IPS-18a (cell line): ENCODE measurements around the gene PRKCB.

Experiments
- H3K27ac ChIP-seq: one replicate; pipeline ENCODE4 v1.5.1; 2013; ENCODE audit warnings: low read length
- H3K27me3 ChIP-seq: one replicate; pipeline ENCODE4 v1.6.1; 2013; ENCODE audit warnings: mild to moderate bottlenecking, low read length; ENCODE audit not compliant: control insufficient read depth, insufficient read depth
- H3K36me3 ChIP-seq: one replicate; pipeline ENCODE4 v1.6.1; 2013; ENCODE audit warnings: low read depth, low read length; ENCODE audit not compliant: control insufficient read depth
- H3K4me1 ChIP-seq: one replicate; pipeline ENCODE4 v1.6.1; 2013; ENCODE audit warnings: low read depth, low read length; ENCODE audit not compliant: control insufficient read depth
- H3K4me3 ChIP-seq: one replicate; pipeline ENCODE4 v1.5.1; 2013; ENCODE audit warnings: low read length
- H3K9ac ChIP-seq: one replicate; pipeline ENCODE4 v1.6.1; 2013; ENCODE audit warnings: mild to moderate bottlenecking, low read length, moderate library complexity
- H3K9me3 ChIP-seq: one replicate; pipeline ENCODE4 v1.6.1; 2013; ENCODE audit warnings: low read depth, low read length; ENCODE audit not compliant: control insufficient read depth

The PRKCB gene

GRCh38 chr16:24069036-24069590, 233.3 kb downstream of the PRKCB start:
- Histone ChIP-seq H3K27me3 (no peaks in the 10 kb centered on the region), H3K9me3 (no peaks in the 10 kb centered on the region), H3K27ac (no peak overlapping the region), H3K36me3 (no peaks in the 10 kb centered on the region), H3K4me1 (no peaks in the 10 kb centered on the region), H3K9ac (no peak overlapping the region), H3K4me3 (no peak overlapping the region)

GRCh38 chr16:24070851-24071250, 235.1 kb downstream of the PRKCB start:
- Histone ChIP-seq H3K4me3 (no peak overlapping the region), H3K36me3 (no peaks in the 10 kb centered on the region), H3K27me3 (no peaks in the 10 kb centered on the region), H3K27ac (no peak overlapping the region), H3K4me1 (no peaks in the 10 kb centered on the region), H3K9me3 (no peaks in the 10 kb centered on the region), H3K9ac (no peak overlapping the region)

GRCh38 chr16:24071666-24072360, 236.0 kb downstream of the PRKCB start:
- Histone ChIP-seq H3K9ac (no peak overlapping the region), H3K4me3 (no peak overlapping the region), H3K9me3 (no peaks in the 10 kb centered on the region), H3K36me3 (no peaks in the 10 kb centered on the region), H3K27ac (no peak overlapping the region), H3K4me1 (peaks cover 8% of the 10 kb centered on the region), H3K27me3 (no peaks in the 10 kb centered on the region)

- Histone ChIP-seq H3K36me3 (no peaks in the 10 kb centered on the region), H3K27me3 (no peaks in the 10 kb centered on the region), H3K9ac (no peak overlapping the region), H3K4me3 (no peak overlapping the region), H3K9me3 (no peaks in the 10 kb centered on the region), H3K4me1 (peaks cover 8% of the 10 kb centered on the region), H3K27ac (no peak overlapping the region)
Measured at GRCh38 chr16:24073321-24073720, 237.5 kb downstream of the PRKCB start.

- H3K4me3 ChIP-seq = no peak overlapping the region
- no peak overlapping the region for H3K27ac ChIP-seq
- no peak overlapping the region for H3K9ac ChIP-seq
- no peaks in the 10 kb centered on the region for H3K27me3 ChIP-seq
- no peaks in the 10 kb centered on the region for H3K36me3 ChIP-seq
- H3K9me3 ChIP-seq = no peaks in the 10 kb centered on the region
- H3K4me1 ChIP-seq = peaks cover 8% of the 10 kb centered on the region
Measured at GRCh38 chr16:24074574-24074973, 238.8 kb downstream of the PRKCB start.

- Histone ChIP-seq H3K4me3 (no peak overlapping the region), H3K27me3 (no peaks in the 10 kb centered on the region), H3K4me1 (peaks cover 8% of the 10 kb centered on the region), H3K27ac (no peak overlapping the region), H3K36me3 (no peaks in the 10 kb centered on the region), H3K9me3 (no peaks in the 10 kb centered on the region), H3K9ac (no peak overlapping the region)
Measured at GRCh38 chr16:24075302-24075701, 239.5 kb downstream of the PRKCB start.

GRCh38 chr16:24075931-24076716, 240.3 kb downstream of the PRKCB start:
- no peak overlapping the region for H3K9ac ChIP-seq
- no peaks in the 10 kb centered on the region for H3K9me3 ChIP-seq
- no peak overlapping the region for H3K4me3 ChIP-seq
- H3K4me1 ChIP-seq = peaks cover 8% of the 10 kb centered on the region
- no peaks in the 10 kb centered on the region for H3K36me3 ChIP-seq
- no peak overlapping the region for H3K27ac ChIP-seq
- no peaks in the 10 kb centered on the region for H3K27me3 ChIP-seq

- no peaks in the 10 kb centered on the region for H3K27me3 ChIP-seq
- H3K27ac ChIP-seq = no peak overlapping the region
- no peak overlapping the region for H3K4me3 ChIP-seq
- no peaks in the 10 kb centered on the region for H3K36me3 ChIP-seq
- no peaks in the 10 kb centered on the region for H3K9me3 ChIP-seq
- peaks cover 8% of the 10 kb centered on the region for H3K4me1 ChIP-seq
- H3K9ac ChIP-seq = no peak overlapping the region
Measured at GRCh38 chr16:24077292-24077691, 241.5 kb downstream of the PRKCB start.

GRCh38 chr16:24077966-24078365, 242.2 kb downstream of the PRKCB start:
- Histone ChIP-seq H3K9me3 (no peaks in the 10 kb centered on the region), H3K36me3 (no peaks in the 10 kb centered on the region), H3K4me3 (no peak overlapping the region), H3K27ac (no peak overlapping the region), H3K4me1 (peaks cover 8% of the 10 kb centered on the region), H3K9ac (no peak overlapping the region), H3K27me3 (no peaks in the 10 kb centered on the region)

GRCh38 chr16:24085666-24086065, 249.9 kb downstream of the PRKCB start:
- H3K4me1 ChIP-seq = no peaks in the 10 kb centered on the region
- H3K27ac ChIP-seq = no peak overlapping the region
- no peaks in the 10 kb centered on the region for H3K36me3 ChIP-seq
- no peak overlapping the region for H3K4me3 ChIP-seq
- H3K27me3 ChIP-seq = no peaks in the 10 kb centered on the region
- H3K9ac ChIP-seq = no peak overlapping the region
- no peaks in the 10 kb centered on the region for H3K9me3 ChIP-seq

GRCh38 chr16:24087891-24088410, 252.2 kb downstream of the PRKCB start:
- Histone ChIP-seq H3K27ac (no peak overlapping the region), H3K4me1 (no peaks in the 10 kb centered on the region), H3K9me3 (no peaks in the 10 kb centered on the region), H3K27me3 (no peaks in the 10 kb centered on the region), H3K4me3 (no peak overlapping the region), H3K36me3 (no peaks in the 10 kb centered on the region), H3K9ac (no peak overlapping the region)
